Stimulated activated CD4-positive, alpha-beta T cell treated with anti-CD3 and anti-CD28 coated beads, TNF-alpha, amount 100 ng/mL, for 4 hours (primary cell): ENCODE results near the gene DTNA.
"Not testable (repeated sequence)": the region's sequence is repeated elsewhere in the genome, so short reads cannot be mapped to it uniquely, and the experiment has no call there.

Experiments used
- DNase-seq, 3 experiments: peaks; one replicate each; pipeline ENCODE4 v3.0.0-alpha.2; 2020; ENCODE audit warnings: low read depth in 3 of 3

DTNA gene

DNA sequence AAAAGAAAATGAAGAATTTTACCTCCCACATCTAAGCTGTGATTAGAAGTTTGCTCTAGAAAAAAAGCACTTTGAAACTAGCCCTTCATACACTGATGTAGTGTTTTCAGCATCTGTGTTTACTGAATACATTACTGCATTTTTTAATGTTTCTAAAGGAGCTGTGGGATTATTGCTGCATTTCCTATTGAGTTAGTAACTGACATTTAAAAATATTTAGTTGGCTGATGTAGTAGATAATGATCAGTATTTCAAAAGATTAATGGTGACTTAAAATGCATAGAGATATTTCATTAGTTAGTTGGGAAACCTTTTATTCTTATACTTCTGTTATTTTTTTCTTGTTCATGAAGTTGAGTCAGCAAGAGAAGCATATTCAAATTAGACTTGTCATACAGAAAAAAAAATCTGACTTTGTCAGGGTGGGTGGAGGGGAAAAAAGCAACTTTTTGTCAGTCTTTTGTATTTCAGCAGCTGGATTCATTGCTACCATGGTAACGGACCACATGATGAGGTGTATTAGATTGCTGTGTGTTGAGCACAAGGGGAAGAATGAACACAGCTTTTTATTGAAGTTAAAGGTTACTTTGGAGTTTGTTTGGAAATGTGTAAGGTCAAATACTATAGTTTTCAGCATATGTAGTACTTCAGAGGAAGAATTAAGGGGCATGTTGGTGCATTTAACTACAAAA is at the start of gene DTNA:
Gene DTNA (plus strand): TSS at position 549 of the 692 bp plus-strand sequence. CDS start 45,679 bp downstream, outside the sequence.
- DNase-seq, result no peak

GRCh38 chr18:34660572-34660971 is 49.5 kb upstream of the DTNA start:
- no peak for DNase-seq

DNA sequence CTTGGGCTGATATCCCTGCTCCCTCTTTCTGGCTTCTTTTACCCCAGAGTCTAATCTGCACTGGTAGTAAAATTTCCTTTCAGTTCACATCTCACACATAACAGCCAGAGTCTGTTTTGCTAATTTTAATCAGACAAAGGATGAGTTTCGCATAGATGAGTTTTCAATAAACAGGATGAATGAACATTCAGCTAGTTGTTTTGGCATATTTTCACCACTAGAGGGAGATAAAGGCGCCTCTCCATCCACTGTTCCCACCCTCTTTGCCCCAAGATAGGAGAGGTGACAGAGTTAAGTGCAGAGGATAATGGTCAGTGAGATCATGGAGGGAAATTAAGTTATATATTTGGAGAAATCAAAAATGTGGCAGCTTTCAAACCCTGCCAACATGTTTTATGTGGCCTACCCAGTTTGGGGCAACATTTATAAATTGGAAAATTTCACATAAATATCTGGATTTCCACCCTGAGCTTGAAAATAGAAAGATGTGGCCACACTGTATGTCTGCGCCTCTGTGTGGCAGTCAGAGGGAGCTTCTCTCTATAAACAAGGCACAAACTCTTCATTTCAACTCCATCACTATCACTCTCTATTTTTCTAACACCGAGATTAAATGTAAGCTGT is 48.5 kb upstream of the DTNA start:
- DNase-seq, result no peak

GRCh38 chr18:34676816-34677574 is 33.1 kb upstream of the DTNA start:
- DNase-seq, result no peak

DNA sequence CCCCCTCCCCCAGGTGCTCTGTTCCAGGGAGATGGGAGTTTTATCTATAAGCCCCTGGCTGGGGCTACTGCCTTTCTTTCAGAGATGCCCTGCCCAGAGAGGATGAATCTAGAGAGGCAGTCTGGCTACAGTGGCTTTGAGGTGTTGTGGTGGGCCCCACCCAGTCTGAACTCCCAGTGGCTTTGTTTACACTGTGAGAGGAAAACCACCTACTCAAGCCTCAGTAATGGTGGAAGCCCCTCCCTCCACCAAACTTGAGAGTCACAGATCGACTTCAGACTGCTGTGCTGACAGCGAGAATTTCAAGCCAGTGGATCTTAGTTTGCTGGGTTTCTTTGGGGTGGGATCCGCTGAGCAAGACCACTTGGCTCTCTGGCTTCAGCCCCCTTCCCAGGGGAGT is 20.3 kb upstream of the DTNA start:
- not testable (repeated sequence) for DNase-seq

DNA sequence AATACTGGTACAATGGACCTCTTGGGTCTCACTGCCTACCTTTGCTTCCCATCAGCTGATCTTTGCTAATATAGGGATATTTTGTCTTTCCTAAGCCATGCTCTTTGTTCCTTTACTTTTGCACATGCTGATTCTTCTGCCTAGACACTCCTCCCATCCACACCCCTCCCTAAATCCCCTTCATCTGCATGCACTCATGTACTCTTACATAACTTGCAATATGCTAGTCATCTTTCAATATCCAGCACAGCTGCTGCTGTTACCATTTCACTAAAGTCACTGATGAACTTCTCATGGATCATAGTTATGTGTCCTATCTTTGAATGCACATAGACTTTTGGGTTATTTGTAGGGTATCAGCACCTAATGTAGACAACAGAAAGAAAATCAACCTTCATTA is 18.5 kb upstream of the DTNA start:
- no peak for DNase-seq

- DNase-seq, result no peak
Observed at GRCh38 chr18:34694591-34695165, 15.4 kb upstream of the DTNA start.

DNA sequence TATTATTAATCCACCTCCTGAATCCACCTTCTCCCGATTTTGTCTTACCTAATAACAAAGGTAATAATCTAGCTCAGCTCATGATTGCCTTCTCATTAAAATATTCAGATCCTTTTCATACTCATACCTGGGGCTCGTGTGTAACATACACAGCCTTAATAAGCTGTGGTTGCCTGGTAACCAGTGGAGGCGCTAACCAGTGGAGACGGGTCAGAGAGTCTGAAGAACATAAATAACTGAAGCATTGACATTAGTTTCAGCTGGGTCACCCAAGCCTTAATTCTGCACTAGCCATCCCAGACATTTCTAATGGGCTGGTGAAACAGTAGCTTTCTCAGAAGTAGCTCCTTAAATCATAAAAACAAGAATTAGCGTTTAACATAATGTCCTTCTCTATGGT is 14.8 kb upstream of the DTNA start:
- no peak for DNase-seq

GRCh38 chr18:34696671-34697070 is 13.4 kb upstream of the DTNA start:
- no peak for DNase-seq

DNA sequence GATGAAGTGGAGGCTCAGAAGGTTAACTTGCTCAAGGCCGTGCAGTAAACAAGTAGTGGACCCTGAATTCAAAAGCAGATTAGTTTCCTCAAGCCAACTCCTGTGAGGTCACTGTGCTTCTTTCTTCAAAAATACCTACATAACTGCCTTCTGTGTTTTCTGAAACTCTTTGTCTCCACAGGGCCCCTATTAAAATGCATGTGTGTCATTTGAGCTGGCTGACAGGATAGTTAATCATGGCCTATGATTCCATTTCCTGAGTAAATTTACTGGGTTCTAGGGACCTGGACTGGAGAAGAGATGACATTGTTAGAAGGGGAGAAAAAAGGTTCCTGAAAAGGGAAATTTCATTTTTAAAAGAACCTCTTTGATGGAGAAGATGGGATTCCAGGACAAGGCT is 12.9 kb upstream of the DTNA start:
- DNase-seq, result no peak

DNA sequence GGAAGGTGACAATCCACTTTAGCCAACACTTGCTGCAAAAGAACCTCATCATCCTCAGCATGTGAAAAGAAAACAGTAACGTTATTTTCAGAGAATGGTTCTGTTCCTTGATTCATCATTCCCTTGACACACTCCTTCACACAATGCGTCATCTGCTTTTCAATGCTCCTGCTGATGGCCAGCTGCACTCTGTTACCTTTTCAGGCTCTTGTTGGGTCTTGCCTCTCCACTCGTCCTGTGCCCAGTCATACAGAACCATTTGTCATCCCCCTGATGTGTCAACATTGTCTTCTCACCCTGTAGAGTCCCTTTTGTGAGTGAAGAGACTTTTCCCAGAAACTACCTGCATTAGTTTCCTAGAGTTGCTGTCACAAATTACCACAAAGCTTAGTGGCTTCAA is 12.2 kb upstream of the DTNA start:
- no peak for DNase-seq

GRCh38 chr18:34701911-34702310 is 8.2 kb upstream of the DTNA start:
- DNase-seq, result no peak

GRCh38 chr18:34702814-34703213 is 7.3 kb upstream of the DTNA start:
- DNase-seq, result no peak

- DNase-seq, result no peak
Observed at GRCh38 chr18:34704074-34704473, 6.0 kb upstream of the DTNA start.

- no peak for DNase-seq
Observed at GRCh38 chr18:34704823-34705222, 5.3 kb upstream of the DTNA start.

GRCh38 chr18:34707670-34708069 is 2.4 kb upstream of the DTNA start:
- no peak for DNase-seq

GRCh38 chr18:34709104-34709503 is 994 bp upstream of the DTNA start:
- DNase-seq, result no peak

GRCh38 chr18:34710458-34710914 is 388 bp downstream of the DTNA start:
- DNase-seq, result no peak

- DNase-seq, result no peak
Observed at GRCh38 chr18:34710934-34711333, 836 bp downstream of the DTNA start.

GRCh38 chr18:34716111-34716510 is 6.0 kb downstream of the DTNA start:
- DNase-seq, result not testable (repeated sequence)

DNA sequence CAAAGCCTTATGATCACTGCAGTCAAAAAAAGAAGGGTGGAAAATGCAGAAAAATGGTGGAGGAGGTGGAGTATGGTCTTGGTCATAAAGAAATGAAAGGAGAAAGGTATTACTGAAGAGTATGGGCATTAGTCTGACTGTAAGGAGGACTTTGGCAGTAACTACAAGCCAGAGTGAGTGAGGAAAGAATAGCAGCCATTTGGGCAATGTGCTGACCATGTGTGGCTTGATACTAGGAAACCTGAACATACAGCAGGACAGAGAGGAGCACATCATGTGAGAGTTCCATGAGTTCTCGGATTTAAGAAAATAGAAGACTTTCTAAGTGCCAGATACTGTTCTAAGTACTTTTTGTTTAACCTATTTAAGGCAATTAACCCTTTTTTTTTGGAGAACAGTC is 8.5 kb downstream of the DTNA start:
- no peak for DNase-seq

GRCh38 chr18:34720220-34720619 is 10.1 kb downstream of the DTNA start:
- DNase-seq, result no peak
